Tibial nerve (tissue), 4 donors: ENCODE measurements around the gene NOCT.

Experiments used
- EP300 ChIP-seq, 2 donors: sonication (generic); formaldehyde crosslinking; IDR thresholded peaks; one replicate each; pipeline ENCODE4 v1.6.1; 2017; ENCODE audit warnings: antibody characterized with exemption in 2 of 2, mild to moderate bottlenecking in 1 of 2
- POLR2A ChIP-seq, 2 donors: fragments of 450-650 bp; IDR thresholded peaks; one replicate each; pipeline ENCODE4 v1.6.1; 2017; ENCODE audit warnings: antibody characterized with exemption in 2 of 2, mild to moderate bottlenecking in 2 of 2, moderate library complexity in 2 of 2
- TF ChIP-seq, protein P1 (sequence below), 5 experiments: fragments of 200-600 bp in 3 of 5; fragments of 450-650 bp in 2 of 5; sonication (generic) in 3 of 5; IDR thresholded peaks; one replicate each; pipeline ENCODE4 v1.5.1; 2016 to 2019; ENCODE audit warnings: antibody characterized with exemption in 5 of 5, mild to moderate bottlenecking in 3 of 5, moderate library complexity in 2 of 5

DNA sequence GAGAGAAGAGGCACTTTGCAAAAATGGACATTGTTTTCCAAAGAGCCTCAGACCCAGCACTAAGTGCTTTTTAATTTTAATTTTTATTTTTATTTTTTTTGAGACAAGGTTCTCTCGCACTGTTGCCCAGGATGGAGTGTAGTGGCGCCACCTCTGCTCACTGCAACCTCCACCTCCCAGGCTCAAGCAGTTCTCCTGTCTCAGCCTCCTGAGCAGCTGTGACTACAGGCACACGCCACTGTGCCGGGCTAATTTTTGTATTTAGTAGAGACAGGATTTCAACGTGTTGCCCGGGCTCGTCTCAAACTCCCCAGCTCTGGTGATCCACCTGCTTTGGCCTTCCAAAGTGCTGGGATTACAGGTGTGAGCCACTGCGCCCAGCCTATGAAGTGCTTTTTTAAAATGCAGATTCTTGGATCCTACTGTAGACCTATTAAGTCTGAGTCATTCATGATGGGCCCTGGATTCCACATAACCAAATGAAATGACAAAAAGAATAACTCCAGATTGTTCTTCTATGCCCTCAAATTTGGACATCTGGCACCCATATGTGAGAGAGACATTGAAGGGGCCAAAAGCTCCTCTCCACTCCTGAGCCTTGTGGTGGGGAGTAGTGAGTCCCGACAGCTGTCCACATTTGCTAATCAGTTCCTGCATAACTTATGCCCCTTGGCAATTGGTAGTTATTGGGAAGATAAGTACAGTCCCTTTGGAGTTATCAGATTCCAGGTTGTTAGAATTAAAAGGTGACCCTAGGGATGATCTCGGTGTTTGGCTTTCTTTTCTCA is 3.6 kb downstream of the NOCT start:
- TF ChIP-seq, protein P1, sequence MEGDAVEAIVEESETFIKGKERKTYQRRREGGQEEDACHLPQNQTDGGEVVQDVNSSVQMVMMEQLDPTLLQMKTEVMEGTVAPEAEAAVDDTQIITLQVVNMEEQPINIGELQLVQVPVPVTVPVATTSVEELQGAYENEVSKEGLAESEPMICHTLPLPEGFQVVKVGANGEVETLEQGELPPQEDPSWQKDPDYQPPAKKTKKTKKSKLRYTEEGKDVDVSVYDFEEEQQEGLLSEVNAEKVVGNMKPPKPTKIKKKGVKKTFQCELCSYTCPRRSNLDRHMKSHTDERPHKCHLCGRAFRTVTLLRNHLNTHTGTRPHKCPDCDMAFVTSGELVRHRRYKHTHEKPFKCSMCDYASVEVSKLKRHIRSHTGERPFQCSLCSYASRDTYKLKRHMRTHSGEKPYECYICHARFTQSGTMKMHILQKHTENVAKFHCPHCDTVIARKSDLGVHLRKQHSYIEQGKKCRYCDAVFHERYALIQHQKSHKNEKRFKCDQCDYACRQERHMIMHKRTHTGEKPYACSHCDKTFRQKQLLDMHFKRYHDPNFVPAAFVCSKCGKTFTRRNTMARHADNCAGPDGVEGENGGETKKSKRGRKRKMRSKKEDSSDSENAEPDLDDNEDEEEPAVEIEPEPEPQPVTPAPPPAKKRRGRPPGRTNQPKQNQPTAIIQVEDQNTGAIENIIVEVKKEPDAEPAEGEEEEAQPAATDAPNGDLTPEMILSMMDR (IDR thresholded peaks at IDR 0.05), result no peak
- TF ChIP-seq POLR2A (IDR thresholded peaks at IDR 0.05), result no peak
- TF ChIP-seq EP300 (IDR thresholded peaks at IDR 0.05), result no peak
